ENCODE measurements around the gene TTC23. TPM values are rescaled to one million over a fixed set of nuclear protein-coding genes. Genes with fewer than 3 reads are reported as not detected.

TTC23 gene
- total and polyA plus RNA-seq, 2 donors (not counting 3 experiments of a cell fraction or from before 2014, with no cell fraction given) = 4.1 to 27.3 TPM

DNA sequence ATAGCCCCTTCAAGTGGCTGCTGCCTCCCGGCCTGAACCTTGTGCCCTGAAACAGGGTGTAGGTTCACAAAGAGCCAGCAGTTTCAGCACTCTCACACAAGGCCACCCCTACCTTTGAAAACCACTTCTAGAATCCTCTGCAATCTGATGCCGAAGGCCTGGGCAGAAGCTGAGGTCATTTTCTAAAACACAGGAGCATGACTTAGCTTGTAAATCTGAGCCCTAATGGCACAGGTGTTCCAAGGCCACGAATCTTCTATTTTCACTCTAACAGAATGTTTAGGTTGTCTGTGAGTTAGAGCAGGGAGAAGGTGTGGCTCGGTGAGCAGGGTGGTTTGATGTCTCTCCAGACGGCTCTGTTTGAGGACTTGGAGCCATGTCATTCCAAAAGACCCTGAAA is 82.2 kb downstream of the TTC23 start:
- H3K4me2 ChIP-seq (ENCODE audit: insufficient read depth, low read length) = no peak overlapping the region

DNA sequence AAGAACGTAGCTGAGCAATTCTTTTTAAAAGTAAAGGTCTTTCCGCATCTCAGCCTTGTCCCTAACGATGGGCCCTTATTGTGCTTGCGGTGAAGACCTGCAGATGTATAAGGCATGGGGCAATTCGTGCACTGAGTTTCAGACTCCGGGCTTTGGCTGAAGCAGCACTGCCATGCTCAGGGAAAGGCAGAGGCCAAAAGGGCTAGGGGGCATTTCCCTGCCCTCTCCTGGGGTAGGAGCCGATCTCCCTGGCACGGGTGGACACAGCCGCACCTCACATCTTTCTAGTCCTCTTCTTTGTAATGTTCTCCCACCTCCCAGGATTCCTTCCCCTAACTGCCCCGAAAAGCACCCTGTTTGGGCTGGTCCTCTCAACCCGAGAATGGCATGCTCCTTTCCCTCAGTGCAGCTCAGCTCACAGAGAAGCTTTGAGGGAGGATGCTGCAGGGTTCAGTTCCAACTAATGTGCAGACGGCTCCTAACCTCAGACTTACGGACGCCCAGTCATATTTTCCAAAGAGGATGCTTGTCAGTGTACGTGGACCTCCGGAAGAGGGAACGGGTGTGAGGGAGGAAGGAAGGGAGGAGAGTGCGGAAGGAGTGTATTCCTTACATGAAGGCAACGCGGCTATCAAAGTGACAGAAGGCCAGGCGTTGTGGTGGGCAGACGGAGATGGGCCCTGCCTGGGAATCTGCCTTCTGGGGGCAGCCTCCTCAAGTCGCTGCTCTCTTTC is 83.3 kb downstream of the TTC23 start:
- H4K20me1 ChIP-seq (replicated peaks; ENCODE audit: control insufficient read depth, extremely low read depth, insufficient read depth, low read length) = no peaks in the 10 kb centered on the region
- ChIA-PET CTCF (interaction anchor here (1.0 to 1.2 kb wide), 2 partner anchors 61 to 66 kb away, joined by 4 to 5 read pairs; no protein-coding TSS in a partner anchor), POLR2A (no interaction called here)
- no peak overlapping the region for H3K4me2 ChIP-seq (ENCODE audit: insufficient read depth, low read length)
- H3K27ac ChIP-seq (ENCODE audit: insufficient read depth, low read depth, low read length) = peak overlapping the region; percentile 4
- intact Hi-C loops (cut with micrococcal nuclease) (loop anchor here (2.0 kb wide), 2 partner anchors 43 to 47 kb away; no protein-coding TSS in a partner anchor), dilution Hi-C loops (cut with MboI; ENCODE audit: extremely low pct_ligation_motif_present, low sequenced_read_pairs) (no loop called here)
- no peaks in the 10 kb centered on the region for H3K9me1 ChIP-seq (replicated peaks; ENCODE audit: control insufficient read depth, extremely low read depth, insufficient read depth, low read length)
- H3K9ac ChIP-seq (replicated peaks; ENCODE audit: extremely low read depth, insufficient read depth, low read length) = no peak overlapping the region
- FAIRE-seq (peak; percentile 70), DNase-seq (ENCODE audit: low read depth, low spot score) (peak; percentile 42)
- no peak for TF ChIP-seq EZH2 (IDR thresholded peaks at IDR 0.05; ENCODE audit: borderline replicate concordance, low read depth, low read length, severe bottlenecking)
- TF ChIP-seq POLR2A (IDR thresholded peaks at IDR 0.05; ENCODE audit: low read depth, low read length) = no peak
- no peak for TF ChIP-seq MYC (IDR thresholded peaks at IDR 0.05; ENCODE audit: low read depth, low read length)
- no peak for TF ChIP-seq GATA2 (IDR thresholded peaks at IDR 0.05; ENCODE audit: insufficient read depth, insufficient read length, low read depth, low read length)
- TF ChIP-seq FOS (IDR thresholded peaks at IDR 0.05; ENCODE audit: borderline replicate concordance, insufficient read depth, low read length) = no peak
- TF ChIP-seq, protein P1, sequence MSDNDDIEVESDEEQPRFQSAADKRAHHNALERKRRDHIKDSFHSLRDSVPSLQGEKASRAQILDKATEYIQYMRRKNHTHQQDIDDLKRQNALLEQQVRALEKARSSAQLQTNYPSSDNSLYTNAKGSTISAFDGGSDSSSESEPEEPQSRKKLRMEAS (IDR thresholded peaks at IDR 0.05; ENCODE audit: insufficient read depth, insufficient read length) = no peak
- TF ChIP-seq, protein P2, sequence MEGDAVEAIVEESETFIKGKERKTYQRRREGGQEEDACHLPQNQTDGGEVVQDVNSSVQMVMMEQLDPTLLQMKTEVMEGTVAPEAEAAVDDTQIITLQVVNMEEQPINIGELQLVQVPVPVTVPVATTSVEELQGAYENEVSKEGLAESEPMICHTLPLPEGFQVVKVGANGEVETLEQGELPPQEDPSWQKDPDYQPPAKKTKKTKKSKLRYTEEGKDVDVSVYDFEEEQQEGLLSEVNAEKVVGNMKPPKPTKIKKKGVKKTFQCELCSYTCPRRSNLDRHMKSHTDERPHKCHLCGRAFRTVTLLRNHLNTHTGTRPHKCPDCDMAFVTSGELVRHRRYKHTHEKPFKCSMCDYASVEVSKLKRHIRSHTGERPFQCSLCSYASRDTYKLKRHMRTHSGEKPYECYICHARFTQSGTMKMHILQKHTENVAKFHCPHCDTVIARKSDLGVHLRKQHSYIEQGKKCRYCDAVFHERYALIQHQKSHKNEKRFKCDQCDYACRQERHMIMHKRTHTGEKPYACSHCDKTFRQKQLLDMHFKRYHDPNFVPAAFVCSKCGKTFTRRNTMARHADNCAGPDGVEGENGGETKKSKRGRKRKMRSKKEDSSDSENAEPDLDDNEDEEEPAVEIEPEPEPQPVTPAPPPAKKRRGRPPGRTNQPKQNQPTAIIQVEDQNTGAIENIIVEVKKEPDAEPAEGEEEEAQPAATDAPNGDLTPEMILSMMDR (IDR thresholded peaks at IDR 0.05; ENCODE audit: extremely low read depth in 1 of 2, insufficient read depth in 1 of 2, low read depth in 1 of 2, low read length in 2 of 2) = no peak
- TF ChIP-seq POLR2AphosphoS5 (IDR thresholded peaks at IDR 0.05; ENCODE audit: insufficient read depth, low read depth, low read length) = no peak
- TF ChIP-seq JUN (IDR thresholded peaks at IDR 0.05; ENCODE audit: borderline replicate concordance, insufficient read depth, insufficient read length, low read depth) = no peak
- H3K79me2 ChIP-seq (ENCODE audit: control insufficient read depth, insufficient read depth, low read length) = no peaks in the 10 kb centered on the region
- no peaks in the 10 kb centered on the region for H3K36me3 ChIP-seq (ENCODE audit: control insufficient read depth in 2 of 2, extremely low read depth in 1 of 2, insufficient read depth in 2 of 2, low read length in 2 of 2)
- no peaks in the 10 kb centered on the region for H3K9me3 ChIP-seq (replicated peaks; ENCODE audit: control insufficient read depth, insufficient read depth, low read length)
- H2AFZ ChIP-seq (ENCODE audit: low read depth, low read length) = peak overlapping the region; percentile 4
- no TSS peak for BruUV-seq (replicated peaks)
- H3K4me1 ChIP-seq (ENCODE audit: control insufficient read depth, extremely low read depth, insufficient read depth, low read length) = peaks cover 13% of the 10 kb centered on the region
- no peak overlapping the region for H3K4me3 ChIP-seq (replicated peaks in 1 of 3; ENCODE audit: insufficient read depth in 1 of 3, low read depth in 1 of 3, low read length in 3 of 3)
- no peaks in the 10 kb centered on the region for H3K27me3 ChIP-seq (ENCODE audit: control insufficient read depth in 2 of 2, insufficient read depth in 2 of 2, low read length in 2 of 2)

More for the DNA sequence above, 82.2 kb downstream of the TTC23 start:
- Histone ChIP-seq H3K27ac (ENCODE audit: insufficient read depth, low read depth, low read length) (no peak overlapping the region), H3K36me3 (ENCODE audit: control insufficient read depth in 2 of 2, extremely low read depth in 1 of 2, insufficient read depth in 2 of 2, low read length in 2 of 2) (no peaks in the 10 kb centered on the region), H3K9ac (replicated peaks; ENCODE audit: extremely low read depth, insufficient read depth, low read length) (no peak overlapping the region), H3K4me3 (replicated peaks in 1 of 3; ENCODE audit: insufficient read depth in 1 of 3, low read depth in 1 of 3, low read length in 3 of 3) (no peak overlapping the region), H3K9me3 (replicated peaks; ENCODE audit: control insufficient read depth, insufficient read depth, low read length) (no peaks in the 10 kb centered on the region), H2AFZ (ENCODE audit: low read depth, low read length) (no peak overlapping the region), H4K20me1 (replicated peaks; ENCODE audit: control insufficient read depth, extremely low read depth, insufficient read depth, low read length) (no peaks in the 10 kb centered on the region), H3K79me2 (ENCODE audit: control insufficient read depth, insufficient read depth, low read length) (no peaks in the 10 kb centered on the region), H3K4me1 (ENCODE audit: control insufficient read depth, extremely low read depth, insufficient read depth, low read length) (peaks cover 13% of the 10 kb centered on the region), H3K27me3 (ENCODE audit: control insufficient read depth in 2 of 2, insufficient read depth in 2 of 2, low read length in 2 of 2) (no peaks in the 10 kb centered on the region), H3K9me1 (replicated peaks; ENCODE audit: control insufficient read depth, extremely low read depth, insufficient read depth, low read length) (no peaks in the 10 kb centered on the region)
- DNase-seq (ENCODE audit: low read depth, low spot score) (no peak), FAIRE-seq (peak; percentile 55)
- intact Hi-C loops (cut with micrococcal nuclease) = loop anchor here (2.0 kb wide), 2 partner anchors 44 to 46 kb away; no protein-coding TSS in a partner anchor
- no TSS peak for BruUV-seq (replicated peaks)
- TF ChIP-seq POLR2AphosphoS5 (IDR thresholded peaks at IDR 0.05; ENCODE audit: insufficient read depth, low read depth, low read length) = no peak
- CTCF ChIA-PET = no interaction called here
- POLR2A ChIA-PET = no interaction called here
- dilution Hi-C loops (cut with MboI; ENCODE audit: extremely low pct_ligation_motif_present, low sequenced_read_pairs) = no loop called here

Measured in endothelial cell of umbilical vein (primary cell).